Left ventricle myocardium inferior (tissue), 1 donor: ENCODE measurements around the gene TMEM45A. TPM values are rescaled to one million over a fixed set of nuclear protein-coding genes. Genes with fewer than 3 reads are reported as not detected.

Experiments used
- DNase-seq: peaks from one replicate; pipeline ENCODE4 v3.0.0-alpha.2; 2020
- H3K27ac ChIP-seq: fragments of 200-600 bp; replicated peaks from 2 replicates; pipeline ENCODE4 v1.8.0; 2021
- H3K27me3 ChIP-seq: fragments of 200-600 bp; 2 replicates; pipeline ENCODE4 v1.8.0; 2021; ENCODE audit warnings: low read depth
- H3K36me3 ChIP-seq: fragments of 200-600 bp; 2 replicates; pipeline ENCODE4 v1.8.0; 2021
- H3K4me1 ChIP-seq: fragments of 200-600 bp; 2 replicates; pipeline ENCODE4 v1.8.0; 2021
- H3K4me3 ChIP-seq: fragments of 200-600 bp; 2 replicates; pipeline ENCODE4 v1.8.0; 2021; ENCODE audit warnings: mild to moderate bottlenecking, moderate library complexity
- H3K9me3 ChIP-seq: fragments of 200-600 bp; replicated peaks from 2 replicates; pipeline ENCODE4 v1.8.0; 2021
- CTCF ChIP-seq: fragments of 200-600 bp; IDR thresholded peaks from 2 replicates; pipeline ENCODE4 v1.8.0; 2021; ENCODE audit warnings: antibody characterized with exemption, mild to moderate bottlenecking, borderline replicate concordance
- intact Hi-C: fragments of 100-400 bp; cut with micrococcal nuclease; formaldehyde crosslinking; loops from one replicate; pipeline ENCODE4 v1.11.0; 2022
- total RNA-seq: library from RNA; stranded (reverse); fragmentation: NEBNext Ultra II Directional; extraction: Animal tissue kit (Norgen Biotek cat#: 25700); gene quantifications from one replicate; pipeline ENCODE4 v1.2.1, GENCODE V29; 2021
- donor health status: DM: no; HTN: yes; CAD: no; lungs with severe emphysema.

TMEM45A gene
- total RNA-seq, 1 donor from 2014 or later, result 3.2 TPM

DNA sequence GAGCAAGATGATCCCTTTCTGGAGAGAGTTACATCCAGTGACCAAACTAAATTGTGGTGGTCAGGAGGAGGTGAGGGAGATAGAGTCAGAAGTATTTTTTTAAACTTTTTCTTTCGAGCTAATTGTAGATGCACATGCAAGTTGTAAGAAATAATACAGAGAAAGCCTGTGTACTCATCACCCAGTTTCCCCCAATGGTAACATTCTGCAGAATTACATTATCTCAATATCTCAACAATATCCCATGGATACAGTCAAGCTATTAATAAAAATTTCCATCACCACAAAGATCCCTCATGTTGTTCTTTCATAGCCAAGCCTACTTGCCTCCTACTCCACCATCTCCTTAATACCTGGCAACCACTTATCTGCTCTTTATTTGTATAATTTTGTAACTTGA is 3.3 kb upstream of the TMEM45A start:
- no peaks in the 10 kb centered on the region for H3K36me3 ChIP-seq
- H3K27ac ChIP-seq, result no peak overlapping the region
- no peak for DNase-seq
- no peak overlapping the region for H3K4me3 ChIP-seq
- no peak for TF ChIP-seq CTCF
- H3K4me1 ChIP-seq, result peaks cover 19% of the 10 kb centered on the region
- no peaks in the 10 kb centered on the region for H3K27me3 ChIP-seq
- intact Hi-C loops, result no loop called here
- no peaks in the 10 kb centered on the region for H3K9me3 ChIP-seq

- DNase-seq, result no peak
- no peaks in the 10 kb centered on the region for H3K27me3 ChIP-seq
- peaks cover 14% of the 10 kb centered on the region for H3K4me1 ChIP-seq
- no peaks in the 10 kb centered on the region for H3K9me3 ChIP-seq
- no peak overlapping the region for H3K4me3 ChIP-seq
- no peaks in the 10 kb centered on the region for H3K36me3 ChIP-seq
- H3K27ac ChIP-seq, result no peak overlapping the region
- intact Hi-C loops, result no loop called here
- TF ChIP-seq CTCF, result no peak
Observed at GRCh38 chr3:100496711-100497261, 4.4 kb downstream of the TMEM45A start.

- intact Hi-C loops, result no loop called here
- H3K27me3 ChIP-seq, result no peaks in the 10 kb centered on the region
- H3K4me1 ChIP-seq, result no peaks in the 10 kb centered on the region
- no peaks in the 10 kb centered on the region for H3K36me3 ChIP-seq
- H3K9me3 ChIP-seq, result no peaks in the 10 kb centered on the region
- no peak for DNase-seq
- H3K4me3 ChIP-seq, result no peak overlapping the region
- TF ChIP-seq CTCF, result no peak
- H3K27ac ChIP-seq, result no peak overlapping the region
Observed at GRCh38 chr3:100499651-100500050, 7.2 kb downstream of the TMEM45A start.

DNA sequence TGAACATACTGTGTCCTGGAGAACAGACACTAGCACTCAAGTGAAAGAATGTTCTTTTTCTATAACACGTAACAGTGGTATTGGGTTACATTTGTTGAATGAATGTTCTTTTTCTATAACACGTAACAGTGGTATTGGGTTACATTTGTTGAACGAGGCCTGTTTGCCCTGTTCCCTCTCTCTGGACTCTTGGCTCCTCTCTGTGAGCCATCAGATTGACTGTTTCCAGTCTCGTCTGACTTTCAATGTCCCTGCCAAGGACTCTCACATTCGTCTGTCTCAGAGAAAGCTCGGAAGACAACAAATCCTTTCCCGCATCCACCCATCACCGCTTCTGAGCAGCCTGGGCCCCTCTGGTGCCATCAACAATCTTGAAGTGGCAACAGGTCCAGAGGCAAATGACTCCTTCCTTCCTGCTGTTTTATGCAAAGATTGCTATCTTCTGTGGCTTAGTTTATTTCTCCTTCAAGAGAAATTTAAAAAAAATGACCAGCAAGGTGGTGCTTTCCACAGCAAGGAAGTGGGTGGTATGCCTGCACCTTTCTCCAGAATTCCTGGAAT is 8.0 kb downstream of the TMEM45A start:
- no peak for TF ChIP-seq CTCF
- no peak overlapping the region for H3K27ac ChIP-seq
- DNase-seq, result no peak
- H3K27me3 ChIP-seq, result no peaks in the 10 kb centered on the region
- no peaks in the 10 kb centered on the region for H3K36me3 ChIP-seq
- intact Hi-C loops, result no loop called here
- no peak overlapping the region for H3K4me3 ChIP-seq
- no peaks in the 10 kb centered on the region for H3K4me1 ChIP-seq
- H3K9me3 ChIP-seq, result no peaks in the 10 kb centered on the region

DNA sequence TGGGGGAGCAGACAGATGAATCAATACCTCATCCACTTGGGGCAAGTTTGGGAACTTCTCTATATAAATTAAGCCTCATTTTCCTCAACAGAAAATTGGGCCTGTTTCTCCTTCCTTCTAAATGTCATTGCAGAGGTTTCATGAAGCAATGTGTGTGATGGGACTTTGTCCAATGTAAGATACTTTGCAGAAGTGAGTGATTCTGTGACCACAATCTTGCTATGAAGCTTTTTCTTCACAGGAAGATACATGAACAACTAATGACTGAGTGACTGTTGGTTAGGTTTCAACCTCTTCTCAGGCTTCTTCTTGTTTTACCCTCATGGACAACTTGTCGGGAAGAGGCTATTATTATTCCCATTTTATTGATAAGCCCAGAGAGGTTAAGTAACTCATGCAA is 11.0 kb downstream of the TMEM45A start:
- no peak for TF ChIP-seq CTCF
- intact Hi-C loops, result no loop called here
- H3K36me3 ChIP-seq, result no peaks in the 10 kb centered on the region
- DNase-seq, result no peak
- no peaks in the 10 kb centered on the region for H3K27me3 ChIP-seq
- H3K4me1 ChIP-seq, result no peaks in the 10 kb centered on the region
- no peak overlapping the region for H3K27ac ChIP-seq
- no peak overlapping the region for H3K4me3 ChIP-seq
- H3K9me3 ChIP-seq, result peaks cover 5% of the 10 kb centered on the region
